ENCODE results near the gene IGFBP4. TPM values are rescaled to one million over a fixed set of nuclear protein-coding genes. Genes with fewer than 3 reads are reported as not detected.

IGFBP4 gene
- total and polyA plus RNA-seq, 10 donors = 49.3 to 537 (median 307) TPM

- Histone ChIP-seq H3K27me3 (replicated peaks in 1 of 7) (peaks cover 0 to 20% (median 5%) of the 10 kb centered on the region in 7 donors), H3K9me3 (no peaks in the 10 kb centered on the region), H3K27ac (no peak overlapping the region), H3K36me3 (no peaks in the 10 kb centered on the region), H3K4me1 (peaks cover 0 to 17% (median 11%) of the 10 kb centered on the region in 6 donors), H3K4me3 (no peak overlapping the region)
- intact Hi-C loops (cut with DNase I; ENCODE audit: low total_unique reads) = no loop called here
- no peak for DNase-seq
- WGBS, 5 donors = 69 to 78% (median 73%) methylated on average over 8 to 9 of the region's 9 CpGs
- TF ChIP-seq POLR2AphosphoS5 (IDR thresholded peaks at IDR 0.05) = no peak
- TF ChIP-seq CTCF (IDR thresholded peaks at IDR 0.05 in 8 of 11, conservative IDR thresholded peaks at IDR 0.05 in 3 of 11) = no peak
- no peak for TF ChIP-seq POLR2A (IDR thresholded peaks at IDR 0.05)
Measured at GRCh38 chr17:40496634-40497420, 53.6 kb downstream of the IGFBP4 start.

DNA sequence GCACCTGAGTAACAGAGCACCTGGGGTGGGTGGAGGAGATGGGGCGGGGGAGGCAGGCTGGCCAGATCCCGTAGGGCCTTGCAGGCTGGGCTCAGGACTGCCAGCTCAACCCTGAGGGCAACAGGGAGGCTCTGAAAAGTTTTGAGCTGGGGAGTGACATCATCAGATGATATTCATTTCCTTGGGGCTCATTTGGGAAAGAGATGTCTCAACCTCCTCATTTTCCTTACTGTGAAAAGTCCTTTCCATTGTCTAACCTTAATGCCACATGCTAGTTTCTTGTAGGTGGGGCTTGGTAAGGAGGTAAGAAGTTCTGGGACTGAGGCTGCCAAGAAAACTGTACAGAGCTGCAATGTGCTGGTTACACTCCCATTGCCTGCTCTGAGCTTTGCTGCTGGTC, 54.4 kb downstream of the IGFBP4 start:
- WGBS, 5 donors = 80 to 92% (median 84%) methylated on average over 2 of the region's 2 CpGs
- TF ChIP-seq CTCF (IDR thresholded peaks at IDR 0.05 in 8 of 11, conservative IDR thresholded peaks at IDR 0.05 in 3 of 11) = no peak
- TF ChIP-seq POLR2AphosphoS5 (IDR thresholded peaks at IDR 0.05) = no peak
- no peak for TF ChIP-seq POLR2A (IDR thresholded peaks at IDR 0.05)
- DNase-seq = no peak
- H3K27me3 ChIP-seq (replicated peaks in 1 of 7) = peaks cover 0 to 20% (median 5%) of the 10 kb centered on the region in 7 donors
- peaks cover 0 to 17% (median 11%) of the 10 kb centered on the region in 6 donors for H3K4me1 ChIP-seq
- no peak overlapping the region for H3K4me3 ChIP-seq
- no peaks in the 10 kb centered on the region for H3K36me3 ChIP-seq
- intact Hi-C loops (cut with DNase I; ENCODE audit: low total_unique reads) = no loop called here
- H3K27ac ChIP-seq = peak overlapping the region in 1 of 8 donors; percentile 19
- no peaks in the 10 kb centered on the region for H3K9me3 ChIP-seq

GRCh38 chr17:40498281-40499084, 55.2 kb downstream of the IGFBP4 start:
- peak overlapping the region in 1 of 8 donors; percentile 19 for H3K27ac ChIP-seq
- no peaks in the 10 kb centered on the region for H3K36me3 ChIP-seq
- TF ChIP-seq CTCF (IDR thresholded peaks at IDR 0.05 in 8 of 11, conservative IDR thresholded peaks at IDR 0.05 in 3 of 11) (no peak), POLR2A (IDR thresholded peaks at IDR 0.05) (no peak), POLR2AphosphoS5 (IDR thresholded peaks at IDR 0.05) (no peak)
- H3K4me1 ChIP-seq = peaks cover 0 to 17% (median 11%) of the 10 kb centered on the region in 6 donors
- intact Hi-C loops (cut with DNase I; ENCODE audit: low total_unique reads) = no loop called here
- H3K27me3 ChIP-seq (replicated peaks in 1 of 7) = peaks cover 0 to 20% (median 5%) of the 10 kb centered on the region in 7 donors
- no peaks in the 10 kb centered on the region for H3K9me3 ChIP-seq
- no peak overlapping the region for H3K4me3 ChIP-seq
- 74 to 81% (median 79%) methylated on average over 9 of the region's 9 CpGs for WGBS, 5 donors
- DNase-seq = no peak

Measured in spleen (tissue), 11 donors.